ENCODE measurements around the gene RPS24.

DNA sequence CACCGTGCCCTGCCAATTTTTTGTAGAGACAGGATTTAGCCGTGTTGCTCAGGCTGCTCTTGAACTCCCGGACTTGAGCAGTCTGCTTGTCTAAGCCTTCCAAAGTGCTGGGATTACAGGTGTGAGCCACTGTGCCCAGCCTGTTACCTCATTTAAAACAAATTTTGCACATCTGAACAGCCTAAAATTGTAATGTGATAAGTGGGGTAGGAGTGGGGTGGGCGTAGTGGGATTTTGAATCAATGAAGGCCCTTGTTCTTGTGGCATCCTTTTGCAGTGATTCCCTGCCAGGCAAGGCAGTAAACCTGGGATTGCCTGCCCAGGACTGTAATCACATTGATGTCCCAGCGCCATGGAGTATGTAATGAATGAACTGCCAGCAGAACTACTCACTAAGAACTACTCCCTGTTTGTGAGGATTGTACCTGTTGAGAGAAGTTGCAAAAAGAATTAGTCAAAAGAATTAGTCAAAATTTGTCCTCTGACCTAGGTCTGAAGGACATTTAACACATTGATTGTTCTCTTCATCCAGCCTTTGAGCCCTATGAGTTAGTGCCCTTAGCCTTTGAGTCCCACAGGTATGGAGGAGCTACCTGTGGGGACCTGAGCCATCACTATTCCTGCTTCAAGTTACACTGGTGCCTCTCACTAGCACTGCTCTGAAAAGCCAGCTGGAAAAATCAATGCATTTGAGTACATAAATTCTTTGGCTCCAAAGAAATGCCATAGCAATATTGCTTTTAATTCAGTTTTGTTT lies 5.3 kb downstream of the RPS24 start:
- TF ChIP-seq FLYWCH1 (CRISPR knock-in tag; IDR thresholded peaks at IDR 0.05) (no peak), ZSCAN29 (CRISPR knock-in tag; conservative IDR thresholded peaks at IDR 0.05) (no peak), EP300 (IDR thresholded peaks at IDR 0.05; ENCODE audit: low read depth in 2 of 2, low read length in 2 of 2) (no peak), EP300 (CRISPR knock-in tag; IDR thresholded peaks at IDR 0.05; ENCODE audit: borderline replicate concordance) (no peak), CBFB (CRISPR knock-in tag; IDR thresholded peaks at IDR 0.05) (no peak)
- TF ChIP-seq, protein P1, sequence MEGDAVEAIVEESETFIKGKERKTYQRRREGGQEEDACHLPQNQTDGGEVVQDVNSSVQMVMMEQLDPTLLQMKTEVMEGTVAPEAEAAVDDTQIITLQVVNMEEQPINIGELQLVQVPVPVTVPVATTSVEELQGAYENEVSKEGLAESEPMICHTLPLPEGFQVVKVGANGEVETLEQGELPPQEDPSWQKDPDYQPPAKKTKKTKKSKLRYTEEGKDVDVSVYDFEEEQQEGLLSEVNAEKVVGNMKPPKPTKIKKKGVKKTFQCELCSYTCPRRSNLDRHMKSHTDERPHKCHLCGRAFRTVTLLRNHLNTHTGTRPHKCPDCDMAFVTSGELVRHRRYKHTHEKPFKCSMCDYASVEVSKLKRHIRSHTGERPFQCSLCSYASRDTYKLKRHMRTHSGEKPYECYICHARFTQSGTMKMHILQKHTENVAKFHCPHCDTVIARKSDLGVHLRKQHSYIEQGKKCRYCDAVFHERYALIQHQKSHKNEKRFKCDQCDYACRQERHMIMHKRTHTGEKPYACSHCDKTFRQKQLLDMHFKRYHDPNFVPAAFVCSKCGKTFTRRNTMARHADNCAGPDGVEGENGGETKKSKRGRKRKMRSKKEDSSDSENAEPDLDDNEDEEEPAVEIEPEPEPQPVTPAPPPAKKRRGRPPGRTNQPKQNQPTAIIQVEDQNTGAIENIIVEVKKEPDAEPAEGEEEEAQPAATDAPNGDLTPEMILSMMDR (CRISPR knock-in tag; IDR thresholded peaks at IDR 0.05): no peak
- TF ChIP-seq, protein P2, sequence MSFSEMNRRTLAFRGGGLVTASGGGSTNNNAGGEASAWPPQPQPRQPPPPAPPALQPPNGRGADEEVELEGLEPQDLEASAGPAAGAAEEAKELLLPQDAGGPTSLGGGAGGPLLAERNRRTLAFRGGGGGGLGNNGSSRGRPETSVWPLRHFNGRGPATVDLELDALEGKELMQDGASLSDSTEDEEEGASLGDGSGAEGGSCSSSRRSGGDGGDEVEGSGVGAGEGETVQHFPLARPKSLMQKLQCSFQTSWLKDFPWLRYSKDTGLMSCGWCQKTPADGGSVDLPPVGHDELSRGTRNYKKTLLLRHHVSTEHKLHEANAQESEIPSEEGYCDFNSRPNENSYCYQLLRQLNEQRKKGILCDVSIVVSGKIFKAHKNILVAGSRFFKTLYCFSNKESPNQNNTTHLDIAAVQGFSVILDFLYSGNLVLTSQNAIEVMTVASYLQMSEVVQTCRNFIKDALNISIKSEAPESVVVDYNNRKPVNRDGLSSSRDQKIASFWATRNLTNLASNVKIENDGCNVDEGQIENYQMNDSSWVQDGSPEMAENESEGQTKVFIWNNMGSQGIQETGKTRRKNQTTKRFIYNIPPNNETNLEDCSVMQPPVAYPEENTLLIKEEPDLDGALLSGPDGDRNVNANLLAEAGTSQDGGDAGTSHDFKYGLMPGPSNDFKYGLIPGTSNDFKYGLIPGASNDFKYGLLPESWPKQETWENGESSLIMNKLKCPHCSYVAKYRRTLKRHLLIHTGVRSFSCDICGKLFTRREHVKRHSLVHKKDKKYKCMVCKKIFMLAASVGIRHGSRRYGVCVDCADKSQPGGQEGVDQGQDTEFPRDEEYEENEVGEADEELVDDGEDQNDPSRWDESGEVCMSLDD (CRISPR knock-in tag; IDR thresholded peaks at IDR 0.05; ENCODE audit: borderline replicate concordance): no peak

Measured in HepG2 (cell line).